ENCODE results near the gene EFL1. TPM values are rescaled to one million over a fixed set of nuclear protein-coding genes. Genes with fewer than 3 reads are reported as not detected.

Gene EFL1
- total and polyA plus RNA-seq, 2 donors (not counting 1 experiment from before 2014, with no cell fraction given) = 19.1 to 29.9 TPM

- no peaks in the 10 kb centered on the region for H3K27me3 ChIP-seq (ENCODE audit: control insufficient read depth, insufficient read depth, low read length)
- H3K4me1 ChIP-seq (ENCODE audit: control insufficient read depth, extremely low read depth, insufficient read depth, low read length) = peaks cover 25% of the 10 kb centered on the region
- H3K4me3 ChIP-seq (replicated peaks in 1 of 4; ENCODE audit: control extremely low read depth in 1 of 4, insufficient read depth in 1 of 4, low read depth in 3 of 4, low read length in 4 of 4) = no peak overlapping the region
- no peak overlapping the region for H3K9ac ChIP-seq (ENCODE audit: insufficient read depth, low read length)
- H3K4me2 ChIP-seq (ENCODE audit: extremely low read depth, insufficient read depth, low read length) = no peak overlapping the region
- H3K36me3 ChIP-seq (ENCODE audit: control insufficient read depth, insufficient read depth, low read length) = no peaks in the 10 kb centered on the region
- no peaks in the 10 kb centered on the region for H4K20me1 ChIP-seq (ENCODE audit: control insufficient read depth, extremely low read depth, insufficient read depth, low read length)
- no peaks in the 10 kb centered on the region for H3K9me3 ChIP-seq (ENCODE audit: control insufficient read depth, insufficient read depth, low read depth, low read length)
- peak in 1 of 2 donors; percentile 60 for DNase-seq (ENCODE audit: low read depth in 2 of 2)
- no peaks in the 10 kb centered on the region for H3K79me2 ChIP-seq (ENCODE audit: control insufficient read depth, insufficient read depth, low read length)
- H3K27ac ChIP-seq (ENCODE audit: insufficient read depth, low read length) = peak overlapping the region; percentile 4
- TF ChIP-seq CTCF (conservative IDR thresholded peaks at IDR 0.05 in 1 of 2, IDR thresholded peaks at IDR 0.05 in 1 of 2; ENCODE audit: low read depth in 1 of 2, low read length in 2 of 2) = no peak
- TF ChIP-seq EZH2 (IDR thresholded peaks at IDR 0.05; ENCODE audit: low read length, missing control alignments) = no peak
- no peak overlapping the region for H2AFZ ChIP-seq (ENCODE audit: low read length)
Observed at GRCh38 chr15:82128401-82129148, 134.0 kb downstream of the EFL1 start.

GRCh38 chr15:82127581-82127980, 135.0 kb downstream of the EFL1 start:
- no peaks in the 10 kb centered on the region for H3K79me2 ChIP-seq (ENCODE audit: control insufficient read depth, insufficient read depth, low read length)
- no peak for DNase-seq (ENCODE audit: low read depth in 2 of 2)
- peaks cover 30% of the 10 kb centered on the region for H3K4me1 ChIP-seq (ENCODE audit: control insufficient read depth, extremely low read depth, insufficient read depth, low read length)
- TF ChIP-seq EZH2 (IDR thresholded peaks at IDR 0.05; ENCODE audit: low read length, missing control alignments) = no peak
- TF ChIP-seq CTCF (conservative IDR thresholded peaks at IDR 0.05 in 1 of 2, IDR thresholded peaks at IDR 0.05 in 1 of 2; ENCODE audit: low read depth in 1 of 2, low read length in 2 of 2) = no peak
- no peaks in the 10 kb centered on the region for H4K20me1 ChIP-seq (ENCODE audit: control insufficient read depth, extremely low read depth, insufficient read depth, low read length)
- no peaks in the 10 kb centered on the region for H3K36me3 ChIP-seq (ENCODE audit: control insufficient read depth, insufficient read depth, low read length)
- no peaks in the 10 kb centered on the region for H3K27me3 ChIP-seq (ENCODE audit: control insufficient read depth, insufficient read depth, low read length)
- no peak overlapping the region for H3K9ac ChIP-seq (ENCODE audit: insufficient read depth, low read length)
- no peak overlapping the region for H3K4me2 ChIP-seq (ENCODE audit: extremely low read depth, insufficient read depth, low read length)
- no peak overlapping the region for H3K27ac ChIP-seq (ENCODE audit: insufficient read depth, low read length)
- H3K4me3 ChIP-seq (replicated peaks in 1 of 4; ENCODE audit: control extremely low read depth in 1 of 4, insufficient read depth in 1 of 4, low read depth in 3 of 4, low read length in 4 of 4) = no peak overlapping the region
- H2AFZ ChIP-seq (ENCODE audit: low read length) = no peak overlapping the region
- no peaks in the 10 kb centered on the region for H3K9me3 ChIP-seq (ENCODE audit: control insufficient read depth, insufficient read depth, low read depth, low read length)

- H3K4me1 ChIP-seq (ENCODE audit: control insufficient read depth, extremely low read depth, insufficient read depth, low read length) = peaks cover 30% of the 10 kb centered on the region
- no peak overlapping the region for H3K9ac ChIP-seq (ENCODE audit: insufficient read depth, low read length)
- DNase-seq (ENCODE audit: low read depth in 2 of 2) = no peak
- no peaks in the 10 kb centered on the region for H4K20me1 ChIP-seq (ENCODE audit: control insufficient read depth, extremely low read depth, insufficient read depth, low read length)
- no peaks in the 10 kb centered on the region for H3K79me2 ChIP-seq (ENCODE audit: control insufficient read depth, insufficient read depth, low read length)
- no peaks in the 10 kb centered on the region for H3K36me3 ChIP-seq (ENCODE audit: control insufficient read depth, insufficient read depth, low read length)
- no peak overlapping the region for H3K27ac ChIP-seq (ENCODE audit: insufficient read depth, low read length)
- no peaks in the 10 kb centered on the region for H3K27me3 ChIP-seq (ENCODE audit: control insufficient read depth, insufficient read depth, low read length)
- no peaks in the 10 kb centered on the region for H3K9me3 ChIP-seq (ENCODE audit: control insufficient read depth, insufficient read depth, low read depth, low read length)
- H3K4me3 ChIP-seq (replicated peaks in 1 of 4; ENCODE audit: control extremely low read depth in 1 of 4, insufficient read depth in 1 of 4, low read depth in 3 of 4, low read length in 4 of 4) = no peak overlapping the region
- no peak overlapping the region for H2AFZ ChIP-seq (ENCODE audit: low read length)
- TF ChIP-seq EZH2 (IDR thresholded peaks at IDR 0.05; ENCODE audit: low read length, missing control alignments) = no peak
- TF ChIP-seq CTCF (conservative IDR thresholded peaks at IDR 0.05 in 1 of 2, IDR thresholded peaks at IDR 0.05 in 1 of 2; ENCODE audit: low read depth in 1 of 2, low read length in 2 of 2) = no peak
- H3K4me2 ChIP-seq (ENCODE audit: extremely low read depth, insufficient read depth, low read length) = no peak overlapping the region
Observed at GRCh38 chr15:82126346-82126745, 136.2 kb downstream of the EFL1 start.

All from fibroblast of lung (primary cell).